Muscle layer of colon (tissue), 2 donors: ENCODE results near the gene CYP2W1.

Source experiments
- H3K27ac ChIP-seq: one replicate; pipeline ENCODE4 v1.7.0; 2013; ENCODE audit warnings: low read depth, mild to moderate bottlenecking, low read length, moderate library complexity
- H3K27me3 ChIP-seq, 2 donors: one replicate each; pipeline ENCODE4 v1.7.0; 2013; ENCODE audit warnings: low read length in 2 of 2, mild to moderate bottlenecking in 2 of 2; ENCODE audit not compliant: insufficient read depth in 2 of 2, control insufficient read depth in 1 of 2
- H3K36me3 ChIP-seq: one replicate; pipeline ENCODE4 v1.7.0; 2013; ENCODE audit warnings: mild to moderate bottlenecking, low read length; ENCODE audit not compliant: insufficient read depth
- H3K4me1 ChIP-seq: one replicate; pipeline ENCODE4 v1.7.0; 2013; ENCODE audit warnings: mild to moderate bottlenecking, low read length; ENCODE audit not compliant: insufficient read depth
- H3K4me3 ChIP-seq, 2 donors: one replicate each; pipeline ENCODE4 v1.7.0; 2013; ENCODE audit warnings: low read length in 2 of 2, low read depth in 1 of 2, mild to moderate bottlenecking in 1 of 2, moderate library complexity in 1 of 2
- H3K9ac ChIP-seq: one replicate; pipeline ENCODE4 v1.7.0; 2013; ENCODE audit warnings: low read length
- H3K9me3 ChIP-seq: one replicate; pipeline ENCODE4 v1.7.0; 2013; ENCODE audit warnings: mild to moderate bottlenecking, low read length
- donor health status: abdominal sarcoma.
- donor health status: Adenocarcinoma of cecum.

Gene CYP2W1

GRCh38 chr7:988426-988911 is 5.5 kb downstream of the CYP2W1 start:
- Histone ChIP-seq H3K27me3 (peaks cover 7 to 44% of the 10 kb centered on the region in 2 donors), H3K27ac (no peak overlapping the region), H3K9ac (no peak overlapping the region), H3K36me3 (no peaks in the 10 kb centered on the region), H3K4me3 (no peak overlapping the region), H3K4me1 (peaks cover 9% of the 10 kb centered on the region), H3K9me3 (no peaks in the 10 kb centered on the region)

- no peaks in the 10 kb centered on the region for H3K9me3 ChIP-seq
- H3K9ac ChIP-seq = no peak overlapping the region
- no peak overlapping the region for H3K27ac ChIP-seq
- H3K36me3 ChIP-seq = no peaks in the 10 kb centered on the region
- peaks cover 10% of the 10 kb centered on the region for H3K4me1 ChIP-seq
- no peak overlapping the region for H3K4me3 ChIP-seq
- peaks cover 7 to 38% of the 10 kb centered on the region in 2 donors for H3K27me3 ChIP-seq
These were observed 6.1 kb downstream of the CYP2W1 start for GRCh38 chr7:988963-989529.

GRCh38 chr7:990352-990932 is 7.5 kb downstream of the CYP2W1 start:
- no peak overlapping the region for H3K4me3 ChIP-seq
- no peak overlapping the region for H3K9ac ChIP-seq
- H3K36me3 ChIP-seq = no peaks in the 10 kb centered on the region
- no peaks in the 10 kb centered on the region for H3K9me3 ChIP-seq
- H3K4me1 ChIP-seq = peaks cover 10% of the 10 kb centered on the region
- peaks cover 7 to 32% of the 10 kb centered on the region in 2 donors for H3K27me3 ChIP-seq
- no peak overlapping the region for H3K27ac ChIP-seq

GRCh38 chr7:990933-991728 is 8.2 kb downstream of the CYP2W1 start:
- Histone ChIP-seq H3K4me1 (peaks cover 10% of the 10 kb centered on the region), H3K27me3 (peaks cover 7 to 32% of the 10 kb centered on the region in 2 donors), H3K9me3 (no peaks in the 10 kb centered on the region), H3K9ac (no peak overlapping the region), H3K4me3 (no peak overlapping the region), H3K36me3 (no peaks in the 10 kb centered on the region), H3K27ac (no peak overlapping the region)

- Histone ChIP-seq H3K36me3 (peaks cover 3% of the 10 kb centered on the region), H3K4me3 (no peak overlapping the region), H3K9ac (no peak overlapping the region), H3K27ac (no peak overlapping the region), H3K4me1 (peaks cover 10% of the 10 kb centered on the region), H3K9me3 (no peaks in the 10 kb centered on the region), H3K27me3 (peaks cover 7 to 23% of the 10 kb centered on the region in 2 donors)
These were observed 9.0 kb downstream of the CYP2W1 start for GRCh38 chr7:991729-992656.

GRCh38 chr7:992709-993607 is 10.0 kb downstream of the CYP2W1 start:
- Histone ChIP-seq H3K4me1 (peaks cover 10% of the 10 kb centered on the region), H3K9ac (no peak overlapping the region), H3K9me3 (no peaks in the 10 kb centered on the region), H3K36me3 (peaks cover 10% of the 10 kb centered on the region), H3K27me3 (peaks cover 2 to 14% of the 10 kb centered on the region in 2 donors), H3K27ac (no peak overlapping the region), H3K4me3 (no peak overlapping the region)

- H3K4me1 ChIP-seq = peaks cover 10% of the 10 kb centered on the region
- no peak overlapping the region for H3K27ac ChIP-seq
- no peak overlapping the region for H3K9ac ChIP-seq
- no peak overlapping the region for H3K4me3 ChIP-seq
- no peaks in the 10 kb centered on the region for H3K27me3 ChIP-seq
- no peaks in the 10 kb centered on the region for H3K9me3 ChIP-seq
- H3K36me3 ChIP-seq = peaks cover 10% of the 10 kb centered on the region
These were observed 11.8 kb downstream of the CYP2W1 start for GRCh38 chr7:994592-995308.

GRCh38 chr7:995571-995970 is 12.6 kb downstream of the CYP2W1 start:
- H3K9me3 ChIP-seq = no peaks in the 10 kb centered on the region
- H3K4me3 ChIP-seq = no peak overlapping the region
- no peak overlapping the region for H3K27ac ChIP-seq
- peaks cover 10% of the 10 kb centered on the region for H3K4me1 ChIP-seq
- no peaks in the 10 kb centered on the region for H3K27me3 ChIP-seq
- H3K9ac ChIP-seq = no peak overlapping the region
- H3K36me3 ChIP-seq = peaks cover 10% of the 10 kb centered on the region

- Histone ChIP-seq H3K9me3 (no peaks in the 10 kb centered on the region), H3K27ac (no peak overlapping the region), H3K4me1 (peaks cover 10% of the 10 kb centered on the region), H3K27me3 (no peaks in the 10 kb centered on the region), H3K9ac (no peak overlapping the region), H3K4me3 (no peak overlapping the region), H3K36me3 (peaks cover 10% of the 10 kb centered on the region)
These were observed 13.3 kb downstream of the CYP2W1 start for GRCh38 chr7:996079-996872.
